ENCODE data around the gene CHAF1A.

The CHAF1A gene

DNA sequence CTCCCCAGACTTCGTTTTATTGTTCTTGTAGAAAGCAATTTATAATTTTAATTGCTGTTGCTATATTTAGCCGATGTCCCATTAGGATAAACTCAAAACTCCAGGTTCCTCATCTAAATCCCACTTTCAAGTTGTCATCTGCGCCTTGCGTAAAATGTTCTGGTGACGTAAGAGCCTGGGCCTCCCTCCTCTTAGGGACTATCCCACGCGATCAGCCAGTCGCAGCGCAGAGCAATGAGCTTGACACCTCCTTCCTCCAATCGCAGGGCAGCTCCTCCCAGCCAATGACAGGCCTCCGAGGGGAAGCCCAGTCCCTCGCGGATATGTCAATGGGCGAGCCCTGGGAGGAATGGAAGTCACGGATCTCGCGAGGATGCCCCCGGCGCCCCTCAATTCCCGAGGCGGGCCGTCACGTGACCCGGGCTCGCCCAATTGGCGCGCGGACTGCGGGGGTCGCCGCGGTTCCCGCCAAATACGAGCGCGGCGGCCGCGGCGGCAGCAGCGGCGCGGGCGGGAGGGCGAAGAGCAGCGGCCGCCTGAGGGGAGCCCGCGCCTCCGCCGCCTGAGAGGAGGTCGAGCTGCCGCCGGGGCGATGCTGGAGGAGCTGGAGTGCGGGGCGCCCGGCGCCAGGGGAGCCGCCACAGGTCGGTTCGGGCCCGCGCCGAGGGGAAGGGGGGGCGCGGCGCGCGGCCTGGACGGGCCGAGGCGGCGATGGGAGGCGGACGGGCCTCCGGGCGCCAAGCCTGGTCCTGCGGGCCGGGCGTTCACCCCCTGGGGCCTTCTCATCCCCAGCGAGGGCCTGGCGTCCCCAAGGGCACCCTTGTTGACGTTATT is at the start of gene CHAF1A:
Gene CHAF1A (plus strand): TSS at position 470 of the 834 bp plus-strand sequence. CDS start 123 bp downstream, at position 593.
- no peaks in the 10 kb centered on the region for H3K27me3 ChIP-seq (ENCODE audit: control insufficient read depth, insufficient read depth, low read length)
- peak within 1 kb of the TSS; percentile 89 for H3K4me3 ChIP-seq (ENCODE audit: low read depth, low read length)
- H3K9ac ChIP-seq (ENCODE audit: low read length), result peak within 1 kb of the TSS; percentile 98
- peaks cover 21% of the 10 kb centered on the region for H3K36me3 ChIP-seq (ENCODE audit: control insufficient read depth, insufficient read depth, low read length)
- peaks cover 22% of the 10 kb centered on the region for H3K4me1 ChIP-seq (ENCODE audit: control insufficient read depth, insufficient read depth, low read length)
- H3K9me3 ChIP-seq (ENCODE audit: control insufficient read depth, insufficient read depth, low read depth, low read length), result no peaks in the 10 kb centered on the region
- H3K27ac ChIP-seq (ENCODE audit: low read depth, low read length), result peak within 1 kb of the TSS; percentile 95

DNA sequence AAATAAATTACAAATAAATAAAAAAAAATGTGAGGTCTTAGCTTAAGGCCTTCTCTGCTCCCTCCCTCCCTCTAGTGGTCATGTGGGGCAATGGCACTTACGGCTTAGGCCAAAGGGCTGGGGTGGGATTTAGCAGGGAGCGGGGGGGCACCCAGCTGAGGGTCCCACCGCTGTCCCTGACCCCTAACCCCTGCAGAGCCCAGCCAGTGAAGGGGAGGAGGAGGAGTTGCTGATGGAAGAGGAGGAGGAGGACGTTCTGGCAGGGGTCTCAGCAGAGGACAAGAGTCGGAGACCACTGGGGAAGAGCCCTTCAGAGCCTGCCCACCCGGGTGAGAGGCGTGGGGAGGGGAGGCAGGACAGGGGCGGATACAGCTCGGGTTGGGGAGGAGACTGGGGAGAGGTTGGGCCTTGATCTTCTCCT is 49.7 kb upstream of the CHAF1A start:
- H3K9me3 ChIP-seq (ENCODE audit: control insufficient read depth, insufficient read depth, low read depth, low read length), result no peaks in the 10 kb centered on the region
- H3K36me3 ChIP-seq (ENCODE audit: control insufficient read depth, insufficient read depth, low read length), result peaks cover 29% of the 10 kb centered on the region

DNA sequence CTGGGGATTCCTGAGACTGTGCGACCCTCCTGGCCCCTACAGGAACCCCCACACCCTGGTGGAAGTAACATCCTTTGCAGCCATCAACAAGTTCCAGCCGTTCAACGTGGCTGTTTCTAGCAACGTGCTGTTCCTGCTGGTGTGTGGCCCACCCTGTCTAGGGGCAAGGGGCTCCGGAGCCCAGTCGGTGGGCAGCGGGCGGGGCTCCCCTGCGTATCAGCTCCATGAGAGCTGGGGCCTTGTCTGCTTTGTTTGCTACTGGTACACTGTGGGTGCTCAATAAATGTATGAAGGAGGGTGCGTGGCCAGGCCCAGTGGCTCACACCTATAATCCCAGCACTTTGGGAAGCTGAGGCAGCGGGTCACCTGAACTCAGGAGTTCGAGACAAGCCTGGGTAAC is 48.2 kb upstream of the CHAF1A start:
- no peak overlapping the region for H3K27ac ChIP-seq (ENCODE audit: low read depth, low read length)
- peaks cover 36% of the 10 kb centered on the region for H3K36me3 ChIP-seq (ENCODE audit: control insufficient read depth, insufficient read depth, low read length)
- no peak overlapping the region for H3K4me3 ChIP-seq (ENCODE audit: low read depth, low read length)

More for the DNA sequence above, 49.7 kb upstream of the CHAF1A start:
- no peak overlapping the region for H3K4me3 ChIP-seq (ENCODE audit: low read depth, low read length)
- no peak overlapping the region for H3K27ac ChIP-seq (ENCODE audit: low read depth, low read length)
- no peaks in the 10 kb centered on the region for H3K4me1 ChIP-seq (ENCODE audit: control insufficient read depth, insufficient read depth, low read length)
- no peaks in the 10 kb centered on the region for H3K27me3 ChIP-seq (ENCODE audit: control insufficient read depth, insufficient read depth, low read length)
- H3K9ac ChIP-seq (ENCODE audit: low read length), result no peak overlapping the region

GRCh38 chr19:4354897-4355296 is 47.5 kb upstream of the CHAF1A start:
- no peaks in the 10 kb centered on the region for H3K27me3 ChIP-seq (ENCODE audit: control insufficient read depth, insufficient read depth, low read length)
- peaks cover 40% of the 10 kb centered on the region for H3K36me3 ChIP-seq (ENCODE audit: control insufficient read depth, insufficient read depth, low read length)
- H3K4me3 ChIP-seq (ENCODE audit: low read depth, low read length), result no peak overlapping the region
- H3K27ac ChIP-seq (ENCODE audit: low read depth, low read length), result no peak overlapping the region
- no peak overlapping the region for H3K9ac ChIP-seq (ENCODE audit: low read length)
- no peaks in the 10 kb centered on the region for H3K9me3 ChIP-seq (ENCODE audit: control insufficient read depth, insufficient read depth, low read depth, low read length)
- no peaks in the 10 kb centered on the region for H3K4me1 ChIP-seq (ENCODE audit: control insufficient read depth, insufficient read depth, low read length)

More for the DNA sequence above, 48.2 kb upstream of the CHAF1A start:
- Histone ChIP-seq H3K9ac (ENCODE audit: low read length) (no peak overlapping the region), H3K27me3 (ENCODE audit: control insufficient read depth, insufficient read depth, low read length) (no peaks in the 10 kb centered on the region), H3K4me1 (ENCODE audit: control insufficient read depth, insufficient read depth, low read length) (no peaks in the 10 kb centered on the region), H3K9me3 (ENCODE audit: control insufficient read depth, insufficient read depth, low read depth, low read length) (no peaks in the 10 kb centered on the region)

- Histone ChIP-seq H3K4me3 (ENCODE audit: low read depth, low read length) (no peak overlapping the region), H3K27me3 (ENCODE audit: control insufficient read depth, insufficient read depth, low read length) (no peaks in the 10 kb centered on the region), H3K4me1 (ENCODE audit: control insufficient read depth, insufficient read depth, low read length) (peaks cover 15% of the 10 kb centered on the region), H3K9ac (ENCODE audit: low read length) (no peak overlapping the region), H3K9me3 (ENCODE audit: control insufficient read depth, insufficient read depth, low read depth, low read length) (no peaks in the 10 kb centered on the region), H3K36me3 (ENCODE audit: control insufficient read depth, insufficient read depth, low read length) (peaks cover 54% of the 10 kb centered on the region), H3K27ac (ENCODE audit: low read depth, low read length) (no peak overlapping the region)
Observed at GRCh38 chr19:4357095-4357797, 45.2 kb upstream of the CHAF1A start.

DNA sequence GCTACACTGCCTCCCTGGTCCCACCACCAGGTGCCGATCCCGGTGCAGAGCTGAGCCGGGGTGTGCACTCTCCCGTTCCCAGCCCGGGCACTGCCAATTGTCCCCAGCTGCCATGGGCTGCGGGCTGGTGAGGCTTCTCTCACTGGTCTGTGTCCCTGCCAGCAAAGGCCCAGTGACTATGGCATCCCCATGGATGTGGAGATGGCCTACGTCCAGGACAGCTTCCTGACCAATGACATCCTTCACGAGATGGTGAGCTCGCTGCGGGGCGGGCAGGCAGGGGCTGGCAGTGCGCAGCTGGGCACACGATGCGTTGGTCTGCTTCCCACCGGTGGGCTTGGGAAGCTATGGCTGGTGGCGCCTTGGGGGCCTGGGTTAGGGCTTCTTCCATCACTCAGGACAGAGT is 44.5 kb upstream of the CHAF1A start:
- H3K9ac ChIP-seq (ENCODE audit: low read length), result no peak overlapping the region
- no peak overlapping the region for H3K4me3 ChIP-seq (ENCODE audit: low read depth, low read length)
- H3K27ac ChIP-seq (ENCODE audit: low read depth, low read length), result no peak overlapping the region
- H3K27me3 ChIP-seq (ENCODE audit: control insufficient read depth, insufficient read depth, low read length), result no peaks in the 10 kb centered on the region
- H3K36me3 ChIP-seq (ENCODE audit: control insufficient read depth, insufficient read depth, low read length), result peaks cover 61% of the 10 kb centered on the region
- peaks cover 20% of the 10 kb centered on the region for H3K4me1 ChIP-seq (ENCODE audit: control insufficient read depth, insufficient read depth, low read length)
- no peaks in the 10 kb centered on the region for H3K9me3 ChIP-seq (ENCODE audit: control insufficient read depth, insufficient read depth, low read depth, low read length)

DNA sequence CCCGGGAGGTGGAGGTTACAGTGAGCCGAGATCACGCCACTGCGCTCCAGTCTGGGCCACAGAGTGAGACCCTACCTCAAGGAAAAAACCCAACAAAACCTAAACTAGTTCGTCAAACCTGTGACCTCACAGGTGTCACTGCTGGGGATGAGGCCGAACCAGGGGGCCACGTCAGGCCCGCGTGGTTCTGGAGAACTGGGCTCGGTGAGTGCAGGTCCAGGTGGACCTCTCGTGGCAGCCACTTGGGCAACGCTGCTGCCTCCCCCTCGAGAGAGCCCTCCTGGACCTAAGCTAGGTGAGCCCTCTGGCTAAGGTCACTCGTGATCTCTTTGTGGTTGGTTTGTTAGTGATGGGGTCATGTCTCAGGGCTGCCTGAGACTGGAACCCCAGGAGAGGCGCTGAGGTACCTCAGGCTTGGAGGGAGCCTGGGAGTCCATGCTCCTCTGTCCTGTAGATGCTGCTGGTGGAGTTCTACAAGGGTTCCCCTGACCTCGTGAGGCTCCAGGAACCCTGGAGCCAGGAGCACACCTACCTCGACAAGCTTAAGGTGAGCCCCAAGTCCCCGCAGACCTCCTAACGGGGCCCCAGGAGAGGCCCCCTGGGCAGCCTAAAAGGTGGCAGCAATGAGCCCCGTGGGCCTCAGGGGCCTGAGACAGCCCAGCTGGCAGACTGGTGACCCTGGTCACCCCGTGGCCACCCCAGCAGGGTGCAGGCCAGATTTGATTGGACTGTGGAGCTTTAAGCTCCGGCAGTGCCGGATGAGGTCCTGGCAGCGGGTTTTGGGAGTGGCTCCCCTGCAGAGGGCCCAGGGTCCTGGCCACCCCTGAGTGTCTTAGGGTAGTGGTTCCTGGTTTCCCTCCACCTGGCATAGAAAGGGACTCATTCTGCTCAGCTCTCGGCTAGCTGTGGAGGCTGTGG is 43.5 kb upstream of the CHAF1A start:
- no peaks in the 10 kb centered on the region for H3K27me3 ChIP-seq (ENCODE audit: control insufficient read depth, insufficient read depth, low read length)
- peaks cover 69% of the 10 kb centered on the region for H3K36me3 ChIP-seq (ENCODE audit: control insufficient read depth, insufficient read depth, low read length)
- peaks cover 20% of the 10 kb centered on the region for H3K4me1 ChIP-seq (ENCODE audit: control insufficient read depth, insufficient read depth, low read length)
- no peaks in the 10 kb centered on the region for H3K9me3 ChIP-seq (ENCODE audit: control insufficient read depth, insufficient read depth, low read depth, low read length)
- no peak overlapping the region for H3K9ac ChIP-seq (ENCODE audit: low read length)
- no peak overlapping the region for H3K4me3 ChIP-seq (ENCODE audit: low read depth, low read length)
- H3K27ac ChIP-seq (ENCODE audit: low read depth, low read length), result no peak overlapping the region

GRCh38 chr19:4359627-4360000 is 42.8 kb upstream of the CHAF1A start:
- no peak overlapping the region; the same call in 1 of the 2 replicates for H3K27ac ChIP-seq (ENCODE audit: low read depth, low read length)
- H3K27me3 ChIP-seq (ENCODE audit: control insufficient read depth, insufficient read depth, low read length), result no peaks in the 10 kb centered on the region
- no peaks in the 10 kb centered on the region for H3K9me3 ChIP-seq (ENCODE audit: control insufficient read depth, insufficient read depth, low read depth, low read length)
- H3K36me3 ChIP-seq (ENCODE audit: control insufficient read depth, insufficient read depth, low read length), result peaks cover 67% of the 10 kb centered on the region
- H3K4me1 ChIP-seq (ENCODE audit: control insufficient read depth, insufficient read depth, low read length), result peaks cover 20% of the 10 kb centered on the region
- H3K4me3 ChIP-seq (ENCODE audit: low read depth, low read length), result no peak overlapping the region
- no peak overlapping the region for H3K9ac ChIP-seq (ENCODE audit: low read length)

- Histone ChIP-seq H3K36me3 (ENCODE audit: control insufficient read depth, insufficient read depth, low read length) (peaks cover 67% of the 10 kb centered on the region), H3K4me3 (ENCODE audit: low read depth, low read length) (no peak overlapping the region), H3K9ac (ENCODE audit: low read length) (peak overlapping the region; percentile 2), H3K4me1 (ENCODE audit: control insufficient read depth, insufficient read depth, low read length) (peaks cover 20% of the 10 kb centered on the region), H3K27ac (ENCODE audit: low read depth, low read length) (peak overlapping the region; percentile 28; the same call in 1 of the 2 replicates), H3K27me3 (ENCODE audit: control insufficient read depth, insufficient read depth, low read length) (no peaks in the 10 kb centered on the region), H3K9me3 (ENCODE audit: control insufficient read depth, insufficient read depth, low read depth, low read length) (no peaks in the 10 kb centered on the region)
Observed at GRCh38 chr19:4360081-4360569, 42.3 kb upstream of the CHAF1A start.

DNA sequence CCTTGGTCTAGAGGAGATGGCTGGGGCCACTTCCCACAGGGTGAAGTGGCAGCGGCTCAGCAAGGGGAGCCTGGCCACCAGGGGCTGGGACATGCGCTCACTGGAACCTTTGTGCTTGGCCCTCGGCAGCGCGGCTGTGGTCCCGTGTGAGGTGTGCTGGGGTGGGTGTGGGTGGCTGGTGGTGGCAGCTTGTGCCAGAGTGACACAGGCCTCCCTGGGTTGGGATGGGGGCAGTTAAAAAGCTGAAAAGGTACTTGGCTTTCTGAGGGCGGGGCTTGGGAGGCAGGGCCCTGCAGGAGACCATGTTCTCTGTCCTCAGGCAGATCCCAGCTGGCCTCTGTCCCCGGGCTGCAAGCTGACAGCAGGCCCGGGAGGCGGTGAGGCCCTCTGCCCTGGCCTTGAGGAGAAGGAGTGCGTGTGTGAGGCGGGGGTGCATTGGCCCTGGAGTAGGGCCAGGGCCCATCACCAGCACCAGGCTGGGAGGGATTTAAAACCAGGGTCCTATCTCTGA is 41.7 kb upstream of the CHAF1A start:
- Histone ChIP-seq H3K9me3 (ENCODE audit: control insufficient read depth, insufficient read depth, low read depth, low read length) (no peaks in the 10 kb centered on the region), H3K27me3 (ENCODE audit: control insufficient read depth, insufficient read depth, low read length) (no peaks in the 10 kb centered on the region), H3K27ac (ENCODE audit: low read depth, low read length) (peak overlapping the region; percentile 75; the same call in 1 of the 2 replicates), H3K9ac (ENCODE audit: low read length) (peak overlapping the region; percentile 22), H3K36me3 (ENCODE audit: control insufficient read depth, insufficient read depth, low read length) (peaks cover 73% of the 10 kb centered on the region), H3K4me3 (ENCODE audit: low read depth, low read length) (no peak overlapping the region), H3K4me1 (ENCODE audit: control insufficient read depth, insufficient read depth, low read length) (peaks cover 20% of the 10 kb centered on the region)
